Spleen (tissue), 11 donors: Measurements from ENCODE around the gene PLAC8. TPM values are rescaled to one million over a fixed set of nuclear protein-coding genes. Genes with fewer than 3 reads are reported as not detected.
"Not testable (repeated sequence)": the region's sequence is repeated elsewhere in the genome, so short reads cannot be mapped to it uniquely, and the experiment has no call there.

ENCODE experiments used
- DNase-seq: peaks from one replicate; pipeline ENCODE4 v3.0.0-alpha.2; 2020
- H3K27ac ChIP-seq, 8 donors: fragments of 200-600 bp; sonication (generic) in 7 of 8; 1 replicate in 4 of 8; 2 replicates in 4 of 8; pipeline versions ENCODE4 v1.5.0 to v1.8.0; 2016 to 2021; ENCODE audit warnings: inconsistent platforms in 4 of 8, mild to moderate bottlenecking in 4 of 8, moderate library complexity in 1 of 8
- H3K27me3 ChIP-seq, 7 donors: fragments of 200-600 bp; sonication (generic) in 6 of 7; replicated peaks in 1 of 7; 1 replicate in 4 of 7; 2 replicates in 3 of 7; pipeline versions ENCODE4 v1.5.0 to v1.8.0; 2016 to 2021; ENCODE audit warnings: inconsistent platforms in 3 of 7, mild to moderate bottlenecking in 1 of 7
- H3K36me3 ChIP-seq, 6 donors: fragments of 200-600 bp; sonication (generic) in 5 of 6; 1 replicate in 4 of 6; 2 replicates in 2 of 6; pipeline versions ENCODE4 v1.5.0 to v1.8.0; 2016 to 2021; ENCODE audit warnings: inconsistent platforms in 2 of 6
- H3K4me1 ChIP-seq, 6 donors: fragments of 200-600 bp; sonication (generic) in 5 of 6; 1 replicate in 3 of 6; 2 replicates in 3 of 6; pipeline versions ENCODE4 v1.5.0 to v1.8.0; 2016 to 2021; ENCODE audit warnings: inconsistent platforms in 3 of 6
- H3K4me3 ChIP-seq, 8 donors: fragments of 200-600 bp; sonication (generic) in 7 of 8; 1 replicate in 4 of 8; 2 replicates in 4 of 8; pipeline versions ENCODE4 v1.5.0 to v1.8.0; 2016 to 2021; ENCODE audit warnings: inconsistent platforms in 4 of 8, mild to moderate bottlenecking in 4 of 8, moderate library complexity in 2 of 8
- H3K9me3 ChIP-seq, 8 donors: fragments of 200-600 bp; sonication (generic) in 7 of 8; 1 replicate in 4 of 8; 2 replicates in 4 of 8; pipeline versions ENCODE4 v1.5.0 to v1.8.0; 2016 to 2021; ENCODE audit warnings: inconsistent platforms in 4 of 8
- POLR2A ChIP-seq, 3 donors: fragments of 450-650 bp; IDR thresholded peaks; one replicate each; pipeline ENCODE4 v1.5.1; 2017; ENCODE audit warnings: antibody characterized with exemption in 3 of 3, mild to moderate bottlenecking in 1 of 3
- POLR2AphosphoS5 ChIP-seq, 3 donors: sonication (generic); formaldehyde crosslinking; IDR thresholded peaks; one replicate each; pipeline ENCODE4 v1.5.1; 2017; ENCODE audit warnings: antibody characterized with exemption in 3 of 3
- WGBS, 5 donors: extraction: QIAGEN DNeasy Blood & Tissue Kit in 3 of 5; methylation state at CpG; one replicate each; pipeline versions ENCODE4 v1.1.5 to v1.1.7; 2013 to 2018; 5-methylcytosine and 5-hydroxymethylcytosine counted together
- intact Hi-C: fragments of 100-400 bp; cut with DNase I; formaldehyde crosslinking; loops from one replicate; pipeline ENCODE4 v1.15.0; 2023; ENCODE audit warnings: low total_unique reads
- polyA plus RNA-seq, 3 donors: library from polyadenylated mRNA; stranded (reverse); fragments of 200-250 nt; gene quantifications; one replicate each; pipeline ENCODE4 v1.2.1, GENCODE V29; 2013
- total RNA-seq, 7 donors: library from RNA; depleted of rRNA in 3 of 7; stranded (reverse); fragments of >200 nt in 3 of 7; fragmentation: NEBNext Ultra II Directional in 4 of 7; extraction: Animal tissue kit (Norgen Biotek cat#: 25700) in 4 of 7; gene quantifications; one replicate each; pipeline versions ENCODE4 v1.1.0 to v1.2.1, GENCODE V29; 2016 to 2021
- TF ChIP-seq, protein P1 (sequence below), 11 experiments: fragments of 200-600 bp in 7 of 11; fragments of 450-650 bp in 4 of 11; sonication (generic) in 4 of 11; IDR thresholded peaks in 8 of 11; conservative IDR thresholded peaks in 3 of 11; 1 replicate in 7 of 11; 2 replicates in 4 of 11; pipeline versions ENCODE4 v1.4.0 to v1.8.0; 2016 to 2021; ENCODE audit warnings: antibody characterized with exemption in 11 of 11, inconsistent platforms in 4 of 11, mild to moderate bottlenecking in 1 of 11
- donor health status: healthy with polysubstance abuse.
- donor health status: DM: no; HTN: no; CAD: no; lungs with moderate emphysema.
- donor health status: DM: no; HTN: no; CAD: no.
- donor health status: Bipolar disorder and iron deficiency.
- donor health status: healthy.
- donor health status: DM: no; HTN: no; CAD: no.
- donor health status: DM: yes; HTN: yes; CAD: no.

The PLAC8 gene
- total and polyA plus RNA-seq, 10 donors, result 156 to 341 (median 236) TPM

GRCh38 chr4:83043801-83044407 is 70.6 kb downstream of the PLAC8 start:
- H3K27me3 ChIP-seq, result no peaks in the 10 kb centered on the region
- H3K36me3 ChIP-seq, result peaks cover 0 to 40% (median 2%) of the 10 kb centered on the region in 6 donors
- peaks cover 0 to 42% (median 9%) of the 10 kb centered on the region in 6 donors for H3K4me1 ChIP-seq
- TF ChIP-seq POLR2AphosphoS5 (IDR thresholded peaks at IDR 0.05), result no peak
- TF ChIP-seq, protein P1, sequence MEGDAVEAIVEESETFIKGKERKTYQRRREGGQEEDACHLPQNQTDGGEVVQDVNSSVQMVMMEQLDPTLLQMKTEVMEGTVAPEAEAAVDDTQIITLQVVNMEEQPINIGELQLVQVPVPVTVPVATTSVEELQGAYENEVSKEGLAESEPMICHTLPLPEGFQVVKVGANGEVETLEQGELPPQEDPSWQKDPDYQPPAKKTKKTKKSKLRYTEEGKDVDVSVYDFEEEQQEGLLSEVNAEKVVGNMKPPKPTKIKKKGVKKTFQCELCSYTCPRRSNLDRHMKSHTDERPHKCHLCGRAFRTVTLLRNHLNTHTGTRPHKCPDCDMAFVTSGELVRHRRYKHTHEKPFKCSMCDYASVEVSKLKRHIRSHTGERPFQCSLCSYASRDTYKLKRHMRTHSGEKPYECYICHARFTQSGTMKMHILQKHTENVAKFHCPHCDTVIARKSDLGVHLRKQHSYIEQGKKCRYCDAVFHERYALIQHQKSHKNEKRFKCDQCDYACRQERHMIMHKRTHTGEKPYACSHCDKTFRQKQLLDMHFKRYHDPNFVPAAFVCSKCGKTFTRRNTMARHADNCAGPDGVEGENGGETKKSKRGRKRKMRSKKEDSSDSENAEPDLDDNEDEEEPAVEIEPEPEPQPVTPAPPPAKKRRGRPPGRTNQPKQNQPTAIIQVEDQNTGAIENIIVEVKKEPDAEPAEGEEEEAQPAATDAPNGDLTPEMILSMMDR (IDR thresholded peaks at IDR 0.05 in 8 of 11, conservative IDR thresholded peaks at IDR 0.05 in 3 of 11), result no peak
- 91 to 97% (median 94%) methylated on average over 14 of the region's 14 CpGs for WGBS, 5 donors
- intact Hi-C loops, result no loop called here
- H3K27ac ChIP-seq, result no peak overlapping the region
- no peak for DNase-seq
- H3K4me3 ChIP-seq, result no peak overlapping the region
- no peaks in the 10 kb centered on the region for H3K9me3 ChIP-seq

- H3K4me3 ChIP-seq, intact Hi-C loops, H3K27ac ChIP-seq, DNase-seq, H3K9me3 ChIP-seq, H3K27me3 ChIP-seq: not testable (repeated sequence)
- H3K36me3 ChIP-seq, result peaks cover 0 to 35% (median 2%) of the 10 kb centered on the region in 6 donors
- H3K4me1 ChIP-seq, result peaks cover 0 to 48% (median 12%) of the 10 kb centered on the region in 6 donors
- 88 to 97% (median 94%) methylated on average over 2 of the region's 2 CpGs for WGBS, 5 donors
Measured at GRCh38 chr4:83043157-83043556, 71.4 kb downstream of the PLAC8 start.

- WGBS, 5 donors, result 91 to 95% (median 93%) methylated on average over 3 of the region's 3 CpGs
- no peak for DNase-seq
- no peak overlapping the region for H3K4me3 ChIP-seq
- no peak overlapping the region for H3K27ac ChIP-seq
- H3K9me3 ChIP-seq, result no peaks in the 10 kb centered on the region
- no peaks in the 10 kb centered on the region for H3K27me3 ChIP-seq
- intact Hi-C loops, result no loop called here
- H3K36me3 ChIP-seq, result peaks cover 0 to 14% (median 2%) of the 10 kb centered on the region in 6 donors
- peaks cover 14 to 56% (median 33%) of the 10 kb centered on the region in 6 donors for H3K4me1 ChIP-seq
- TF ChIP-seq POLR2AphosphoS5 (IDR thresholded peaks at IDR 0.05), result no peak
- TF ChIP-seq, protein P1 (IDR thresholded peaks at IDR 0.05 in 8 of 11, conservative IDR thresholded peaks at IDR 0.05 in 3 of 11), result no peak
- no peak for TF ChIP-seq POLR2A (IDR thresholded peaks at IDR 0.05)
Measured at GRCh38 chr4:83040269-83040668, 74.3 kb downstream of the PLAC8 start.

Other genes with a start within 250 kb of the PLAC8 start
- gene SEC31A, start 223.6 kb downstream of the PLAC8 start, total RNA-seq, result 100 to 1,000 TPM; 133 to 204 (median 164) TPM
- 10 to 100 TPM; 63.6 to 71.1 (median 64.7) TPM for gene SEC31A, start 223.6 kb downstream of the PLAC8 start, polyA plus RNA-seq
- 1 to 10 TPM; 2.8 to 8.1 (median 3.6) TPM for gene THAP9, start 214.0 kb downstream of the PLAC8 start, total RNA-seq
- gene THAP9, start 214.0 kb downstream of the PLAC8 start, polyA plus RNA-seq, result 1 to 10 TPM; 1.8 to 2.4 (median 2.1) TPM
- 10 to 100 TPM; 11.6 to 15.3 (median 13.2) TPM for gene LIN54, start 103.9 kb downstream of the PLAC8 start, total RNA-seq
- 1 to 10 TPM; 2.0 to 2.9 (median 2.8) TPM for gene LIN54, start 103.9 kb downstream of the PLAC8 start, polyA plus RNA-seq
- gene COPS4, start 79.5 kb downstream of the PLAC8 start, total RNA-seq, result 10 to 100 TPM; 23.9 to 35.1 (median 26.0) TPM
- 10 to 100 TPM; 20.0 to 30.8 (median 23.4) TPM for gene COPS4, start 79.5 kb downstream of the PLAC8 start, polyA plus RNA-seq
- 10 to 100 TPM; 16.2 to 26.9 (median 24.1) TPM for gene COQ2, start 170.1 kb upstream of the PLAC8 start, total RNA-seq
- gene COQ2, start 170.1 kb upstream of the PLAC8 start, polyA plus RNA-seq, result 1 to 10 TPM; 5.4 to 9.1 (median 8.2) TPM
- 10 to 100 TPM; 11.4 to 24.6 (median 13.6) TPM for gene HPSE, start 220.1 kb upstream of the PLAC8 start, total RNA-seq
- gene HPSE, start 220.1 kb upstream of the PLAC8 start, polyA plus RNA-seq, result 1 to 10 TPM; 1.3 to 2.1 (median 1.6) TPM